A673 (cell line): ENCODE measurements around the gene STK36. TPM values are rescaled to one million over a fixed set of nuclear protein-coding genes. Genes with fewer than 3 reads are reported as not detected.

ENCODE experiments used
- BruUV-seq: library from RNA; stranded (reverse); fragments of 400-500 nt; replicated peaks from 2 replicates; lab custom pipeline; 2021; lab: Mats Ljungman, UMichigan
- CTCF ChIA-PET: fragments of 300-600 bp; sonication (Branson Sonifier 250); formaldehyde crosslinking; loops from one replicate; lab custom pipeline; 2022; ENCODE audit warnings: antibody characterized with exemption; lab: Charles Lee
- POLR2A ChIA-PET: fragments of 300-600 bp; sonication (Branson Sonifier 250); formaldehyde crosslinking; loops from one replicate; lab custom pipeline; 2022; ENCODE audit warnings: antibody characterized with exemption; ENCODE audit not compliant: low non-redundant PET; lab: Charles Lee
- DNase-seq: peaks from one replicate; pipeline ENCODE4 v3.0.0-alpha.2; 2015; ENCODE audit warnings: low spot score
- H3K27ac ChIP-seq: fragments of 200-600 bp; sonication (generic); 2 replicates; pipeline ENCODE4 v1.5.1; 2016; ENCODE audit warnings: mixed run types, low read depth, mild to moderate bottlenecking, mixed read lengths, antibody characterized with exemption, low read length; ENCODE audit not compliant: poor library complexity, severe bottlenecking
- H3K27me3 ChIP-seq: fragments of 200-600 bp; sonication (generic); replicated peaks from 2 replicates; pipeline ENCODE4 v1.6.1; 2017; ENCODE audit warnings: mixed run types, low read depth, mild to moderate bottlenecking, mixed read lengths, antibody characterized with exemption, low read length; ENCODE audit not compliant: insufficient read depth, poor library complexity
- H3K36me3 ChIP-seq: fragments of 200-600 bp; sonication (generic); 2 replicates; pipeline ENCODE4 v1.6.1; 2016; ENCODE audit warnings: mixed run types, mild to moderate bottlenecking, mixed read lengths, antibody characterized with exemption, low read length; ENCODE audit not compliant: insufficient read depth, poor library complexity, severe bottlenecking
- H3K4me1 ChIP-seq: fragments of 200-600 bp; sonication (generic); 2 replicates; pipeline ENCODE4 v1.6.1; 2017; ENCODE audit warnings: mixed run types, mild to moderate bottlenecking, mixed read lengths, antibody characterized with exemption, low read length; ENCODE audit not compliant: insufficient read depth, poor library complexity, severe bottlenecking
- H3K4me3 ChIP-seq: fragments of 200-600 bp; sonication (generic); 2 replicates; pipeline ENCODE4 v1.5.1; 2016; ENCODE audit warnings: low read depth, mixed run types, mild to moderate bottlenecking, mixed read lengths, low read length; ENCODE audit not compliant: poor library complexity, severe bottlenecking
- H3K9me3 ChIP-seq: fragments of 200-600 bp; sonication (generic); 2 replicates; pipeline ENCODE4 v1.6.1; 2016; ENCODE audit warnings: mixed run types, low read depth, mild to moderate bottlenecking, mixed read lengths, antibody characterized with exemption, low read length; ENCODE audit not compliant: poor library complexity, severe bottlenecking
- EZH2 ChIP-seq: fragments of 200-600 bp; sonication (generic); IDR thresholded peaks from 2 replicates; pipeline ENCODE4 v1.6.1; 2017; ENCODE audit warnings: borderline replicate concordance, low read depth, mild to moderate bottlenecking, mixed read lengths, antibody characterized with exemption, low read length; ENCODE audit not compliant: poor library complexity, severe bottlenecking
- intact Hi-C: fragments of 100-400 bp; cut with micrococcal nuclease; formaldehyde crosslinking; loops from one replicate; pipeline ENCODE4 v1.10.0; 2022; ENCODE audit not compliant: unreplicated experiment
- total RNA-seq: library from RNA; stranded (reverse); gene quantifications from 2 replicates; pipeline ENCODE4 v1.2.3, GENCODE V29; 2021
- TF ChIP-seq, protein P1 (sequence below): fragments of 300-800, 200-600 bp; sonication (generic); conservative IDR thresholded peaks from 2 replicates; pipeline ENCODE4 v1.5.1; 2017; ENCODE audit warnings: low read depth, mild to moderate bottlenecking, antibody characterized with exemption, low read length, moderate library complexity, mixed read lengths

STK36 gene
- total RNA-seq, 1 experiment from 2014 or later: 69.3 TPM

DNA sequence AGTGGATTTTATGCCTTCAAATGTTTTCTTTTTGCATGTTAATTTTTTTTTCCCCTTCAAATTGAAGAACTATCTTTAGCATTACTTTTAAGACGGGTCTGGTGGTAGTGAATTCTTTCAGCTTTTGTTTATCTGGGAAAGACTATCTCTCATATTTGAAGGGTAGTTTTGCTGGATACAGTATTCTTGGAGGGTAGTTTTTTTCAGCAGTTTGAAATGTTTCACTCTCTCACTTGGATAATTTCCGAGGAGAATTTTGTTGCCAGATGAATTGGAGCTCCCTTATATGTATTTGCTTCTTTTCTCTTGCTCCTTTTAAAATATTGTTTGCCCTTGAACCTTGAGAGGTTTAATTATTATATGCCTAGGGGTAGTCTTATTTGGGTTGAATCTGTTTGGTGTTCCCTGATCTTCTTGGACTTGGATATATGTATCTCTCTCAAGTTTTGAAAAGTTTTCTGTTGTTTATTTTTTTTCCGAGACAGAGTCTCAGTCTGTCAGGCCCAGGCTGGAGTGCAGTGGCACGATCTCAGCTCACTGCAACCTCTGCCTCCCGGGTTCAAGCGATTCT is 54.2 kb downstream of the STK36 start:
- Histone ChIP-seq H3K27me3 (no peaks in the 10 kb centered on the region), H3K27ac (no peak overlapping the region), H3K4me3 (no peak overlapping the region), H3K36me3 (peaks cover 4% of the 10 kb centered on the region), H3K4me1 (peaks cover 16% of the 10 kb centered on the region), H3K9me3 (peaks cover 5% of the 10 kb centered on the region)
- no peak for DNase-seq
- POLR2A ChIA-PET: no interaction called here
- BruUV-seq: no TSS peak
- TF ChIP-seq EZH2: no peak
- TF ChIP-seq, protein P1, sequence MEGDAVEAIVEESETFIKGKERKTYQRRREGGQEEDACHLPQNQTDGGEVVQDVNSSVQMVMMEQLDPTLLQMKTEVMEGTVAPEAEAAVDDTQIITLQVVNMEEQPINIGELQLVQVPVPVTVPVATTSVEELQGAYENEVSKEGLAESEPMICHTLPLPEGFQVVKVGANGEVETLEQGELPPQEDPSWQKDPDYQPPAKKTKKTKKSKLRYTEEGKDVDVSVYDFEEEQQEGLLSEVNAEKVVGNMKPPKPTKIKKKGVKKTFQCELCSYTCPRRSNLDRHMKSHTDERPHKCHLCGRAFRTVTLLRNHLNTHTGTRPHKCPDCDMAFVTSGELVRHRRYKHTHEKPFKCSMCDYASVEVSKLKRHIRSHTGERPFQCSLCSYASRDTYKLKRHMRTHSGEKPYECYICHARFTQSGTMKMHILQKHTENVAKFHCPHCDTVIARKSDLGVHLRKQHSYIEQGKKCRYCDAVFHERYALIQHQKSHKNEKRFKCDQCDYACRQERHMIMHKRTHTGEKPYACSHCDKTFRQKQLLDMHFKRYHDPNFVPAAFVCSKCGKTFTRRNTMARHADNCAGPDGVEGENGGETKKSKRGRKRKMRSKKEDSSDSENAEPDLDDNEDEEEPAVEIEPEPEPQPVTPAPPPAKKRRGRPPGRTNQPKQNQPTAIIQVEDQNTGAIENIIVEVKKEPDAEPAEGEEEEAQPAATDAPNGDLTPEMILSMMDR: no peak
- intact Hi-C loops: no loop called here
- CTCF ChIA-PET: no interaction called here

DNA sequence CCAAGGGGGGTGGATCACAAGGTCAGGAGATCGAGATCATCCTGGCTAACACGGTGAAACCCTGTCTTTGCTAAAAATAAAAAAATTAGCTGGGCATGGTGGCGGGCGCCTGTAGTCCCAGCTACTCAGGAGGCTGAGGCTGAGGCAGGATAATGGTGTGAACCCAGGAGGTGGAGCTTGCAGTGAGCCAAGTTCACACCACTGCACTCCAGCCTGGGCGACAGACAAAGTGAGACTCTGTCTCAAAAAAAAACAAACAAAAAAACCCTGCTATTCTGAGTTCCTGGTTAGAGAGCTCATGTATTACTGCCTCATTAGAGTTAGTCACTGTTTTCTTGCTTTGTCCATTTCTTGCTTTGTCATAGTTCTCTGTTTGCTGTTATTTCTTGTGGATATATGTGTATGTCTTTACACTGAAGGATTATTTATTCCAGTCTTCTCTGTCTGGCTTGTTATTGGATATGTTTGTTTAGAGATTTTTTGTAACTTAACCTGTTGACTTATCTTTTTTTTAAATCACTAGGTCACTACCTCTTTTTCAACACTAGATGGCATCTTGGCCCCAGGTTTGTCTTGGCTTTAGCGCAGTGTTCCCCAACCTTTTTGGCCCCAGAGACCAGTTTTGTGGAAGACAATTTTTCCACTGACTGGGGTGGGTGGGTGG is 55.7 kb downstream of the STK36 start:
- Histone ChIP-seq H3K27me3 (no peaks in the 10 kb centered on the region), H3K4me1 (peaks cover 19% of the 10 kb centered on the region), H3K4me3 (no peak overlapping the region), H3K27ac (no peak overlapping the region), H3K9me3 (peaks cover 5% of the 10 kb centered on the region), H3K36me3 (peaks cover 4% of the 10 kb centered on the region)
- CTCF ChIA-PET: interaction anchor here (0.6 to 1.0 kb wide), 2 partner anchors 118 to 120 kb away, joined by 3 read pairs; no protein-coding TSS in a partner anchor
- intact Hi-C loops: loop anchor here (1.0 kb wide), 1 partner anchor 120 kb away; no protein-coding TSS in a partner anchor
- no peak for TF ChIP-seq EZH2
- TF ChIP-seq, protein P1: peak; percentile 55
- no TSS peak for BruUV-seq
- peak; percentile 32 for DNase-seq
- POLR2A ChIA-PET: no interaction called here

DNA sequence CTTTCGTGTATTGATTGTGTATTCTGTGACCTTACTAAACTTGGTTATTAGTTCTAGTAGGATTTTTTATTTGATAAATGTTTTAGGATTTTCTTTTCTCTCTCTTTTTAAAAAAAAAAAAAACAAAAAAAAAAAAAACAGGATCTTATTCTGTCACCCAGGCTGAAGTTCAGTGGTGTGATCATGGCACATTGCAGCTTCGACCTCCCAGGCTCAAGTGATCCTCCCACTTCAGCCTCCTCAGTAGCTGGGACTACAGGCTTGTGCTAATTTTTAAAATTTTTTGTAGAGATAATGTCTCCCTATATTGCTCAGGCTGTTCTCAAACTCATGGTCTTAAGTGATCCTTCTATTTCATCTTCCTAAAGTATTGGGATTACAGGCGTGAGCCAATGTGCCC is 57.8 kb downstream of the STK36 start:
- Histone ChIP-seq H3K36me3 (peaks cover 4% of the 10 kb centered on the region), H3K4me3 (no peak overlapping the region), H3K9me3 (peaks cover 5% of the 10 kb centered on the region), H3K27ac (no peak overlapping the region), H3K4me1 (peaks cover 21% of the 10 kb centered on the region), H3K27me3 (no peaks in the 10 kb centered on the region)
- ChIA-PET CTCF (no interaction called here), POLR2A (interaction anchor here (1.2 kb wide), 1 partner anchor 11 kb away, joined by 3 read pairs; no protein-coding TSS in a partner anchor)
- intact Hi-C loops: no loop called here
- no peak for DNase-seq
- TF ChIP-seq, protein P1: no peak
- no peak for TF ChIP-seq EZH2
- BruUV-seq: no TSS peak
